Activated T-cell treated with anti-CD3 and anti-CD28 coated beads, Interleukin-2, amount 50 U/mL, for 24 hours (primary cell): ENCODE data around the gene CALN1.

Experiments
- DNase-seq: peaks from one replicate; pipeline ENCODE4 v3.0.0-alpha.2; 2020
- H3K27ac Mint-ChIP-seq: 2 replicates; pipeline ENCODE4 v1.8.0; 2020; ENCODE audit warnings: mild to moderate bottlenecking, mixed read lengths
- H3K27me3 Mint-ChIP-seq: 2 replicates; pipeline ENCODE4 v1.8.0; 2020; ENCODE audit warnings: mixed read lengths
- H3K36me3 Mint-ChIP-seq: 2 replicates; pipeline ENCODE4 v1.8.0; 2020; ENCODE audit warnings: low read depth, mixed read lengths
- H3K4me1 Mint-ChIP-seq: 2 replicates; pipeline ENCODE4 v1.8.0; 2020; ENCODE audit warnings: low read depth, mixed read lengths
- H3K4me3 Mint-ChIP-seq: 2 replicates; pipeline ENCODE4 v1.8.0; 2020; ENCODE audit warnings: mild to moderate bottlenecking, moderate library complexity, mixed read lengths
- H3K9me3 Mint-ChIP-seq: 2 replicates; pipeline ENCODE4 v1.8.0; 2020; ENCODE audit warnings: mixed read lengths

The CALN1 gene

DNA sequence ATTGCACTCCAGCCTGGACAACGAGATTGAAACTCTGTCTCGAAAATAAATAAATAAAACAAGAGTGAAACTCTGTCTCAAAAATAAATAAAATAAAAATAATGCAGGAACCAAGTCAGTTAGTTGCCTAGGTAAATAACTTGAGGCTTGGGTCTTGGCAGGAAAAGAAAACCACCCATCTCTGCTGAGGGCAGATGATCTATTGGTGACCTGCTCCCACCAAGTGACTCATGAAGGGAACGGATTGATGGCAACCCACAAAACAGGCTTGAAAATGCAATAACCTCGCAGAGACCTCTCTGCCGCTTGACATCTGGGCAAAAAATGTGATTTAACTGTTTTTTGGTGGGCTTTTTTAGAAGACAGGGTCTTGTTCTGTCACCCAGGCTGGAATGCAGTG is 86.6 kb downstream of the CALN1 start:
- Mint-ChIP-seq H3K27me3 (no peaks in the 10 kb centered on the region), H3K27ac (no peak overlapping the region), H3K36me3 (no peaks in the 10 kb centered on the region), H3K4me1 (no peaks in the 10 kb centered on the region), H3K9me3 (peaks cover 2% of the 10 kb centered on the region), H3K4me3 (no peak overlapping the region)
- DNase-seq, result no peak

DNA sequence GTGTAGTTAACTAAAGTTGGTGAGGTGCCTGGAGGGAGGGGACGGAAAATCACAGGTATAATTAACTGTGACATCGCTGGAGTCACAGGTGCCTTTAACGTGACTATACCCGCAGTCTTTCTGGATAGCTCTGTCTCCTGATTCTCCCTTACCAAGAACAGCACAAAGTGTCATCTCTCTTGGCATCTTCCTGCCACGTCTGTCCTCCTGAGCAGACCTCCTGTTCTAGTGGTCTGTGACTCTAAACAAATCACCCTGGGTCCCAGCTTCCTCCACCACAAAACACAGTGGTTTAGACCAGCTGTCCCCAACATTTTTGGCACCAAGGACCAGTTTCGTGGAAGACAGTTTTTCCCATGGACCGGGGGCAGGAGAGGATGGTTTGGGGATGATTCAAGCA is 90.5 kb downstream of the CALN1 start:
- H3K27me3 Mint-ChIP-seq, result no peaks in the 10 kb centered on the region
- DNase-seq, result no peak
- H3K9me3 Mint-ChIP-seq, result peaks cover 10% of the 10 kb centered on the region
- H3K36me3 Mint-ChIP-seq, result no peaks in the 10 kb centered on the region
- no peak overlapping the region for H3K4me3 Mint-ChIP-seq
- no peaks in the 10 kb centered on the region for H3K4me1 Mint-ChIP-seq
- no peak overlapping the region for H3K27ac Mint-ChIP-seq

DNA sequence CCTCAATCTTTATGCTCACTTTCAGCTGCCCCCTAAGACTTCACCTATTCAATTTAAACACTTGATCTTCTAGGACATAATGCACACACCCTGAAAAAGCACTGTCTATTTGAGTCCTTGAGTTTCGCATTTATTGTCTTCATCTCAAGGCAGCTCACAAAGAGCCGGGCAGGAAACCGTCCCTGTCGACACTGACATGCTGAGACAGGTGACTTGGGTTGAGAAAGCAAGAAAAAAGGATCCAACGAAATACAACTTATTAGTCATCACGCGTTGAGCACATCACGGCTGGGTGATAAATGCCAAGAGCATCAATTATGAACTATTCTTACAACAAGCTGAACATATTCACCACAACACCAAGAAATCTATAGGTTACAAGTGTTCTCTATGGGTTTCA is 91.1 kb downstream of the CALN1 start:
- no peaks in the 10 kb centered on the region for H3K36me3 Mint-ChIP-seq
- no peak overlapping the region for H3K4me3 Mint-ChIP-seq
- H3K4me1 Mint-ChIP-seq, result no peaks in the 10 kb centered on the region
- peaks cover 10% of the 10 kb centered on the region for H3K9me3 Mint-ChIP-seq
- H3K27ac Mint-ChIP-seq, result no peak overlapping the region
- no peaks in the 10 kb centered on the region for H3K27me3 Mint-ChIP-seq
- DNase-seq, result no peak

DNA sequence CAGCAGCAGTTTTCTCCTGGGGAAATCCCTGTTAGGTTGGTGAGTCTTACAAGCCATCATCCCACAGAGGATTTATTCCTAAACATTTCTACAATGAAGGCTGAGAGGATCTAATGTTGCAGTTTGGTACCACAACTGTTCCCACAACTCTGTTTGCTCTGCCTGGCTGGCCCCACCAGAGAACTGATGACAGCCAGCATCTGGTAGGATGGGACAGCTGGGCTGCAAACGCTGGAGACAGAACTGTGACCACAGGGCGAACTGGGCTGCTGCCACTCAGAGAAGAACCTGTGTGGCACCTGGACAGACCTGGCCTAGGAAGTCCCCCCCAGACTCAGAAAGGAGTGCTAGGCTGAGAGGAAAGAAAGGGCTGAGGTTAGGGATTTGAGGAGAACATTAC is 94.8 kb downstream of the CALN1 start:
- H3K36me3 Mint-ChIP-seq, result no peaks in the 10 kb centered on the region
- no peaks in the 10 kb centered on the region for H3K4me1 Mint-ChIP-seq
- DNase-seq, result no peak
- peaks cover 10% of the 10 kb centered on the region for H3K9me3 Mint-ChIP-seq
- no peak overlapping the region for H3K27ac Mint-ChIP-seq
- H3K4me3 Mint-ChIP-seq, result no peak overlapping the region
- no peaks in the 10 kb centered on the region for H3K27me3 Mint-ChIP-seq

DNA sequence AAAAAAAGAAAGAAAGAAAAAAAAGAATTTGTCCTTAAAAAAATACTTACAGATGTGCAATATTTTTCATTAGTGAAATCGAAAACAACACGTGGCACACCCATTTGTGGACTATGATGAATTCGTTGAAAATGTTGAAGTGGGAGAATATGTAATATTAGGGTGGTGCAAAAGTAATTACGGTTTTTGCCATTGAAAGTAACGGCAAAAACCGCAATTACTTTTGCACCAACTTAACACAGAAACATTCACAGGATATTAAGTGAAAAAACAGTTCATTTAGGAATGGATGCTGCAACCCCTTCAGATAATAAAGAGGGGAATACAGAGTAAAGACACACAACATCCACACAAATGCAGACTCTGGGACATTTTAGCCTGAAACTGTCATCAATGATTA is 96.0 kb downstream of the CALN1 start:
- no peaks in the 10 kb centered on the region for H3K4me1 Mint-ChIP-seq
- H3K27me3 Mint-ChIP-seq, result no peaks in the 10 kb centered on the region
- H3K27ac Mint-ChIP-seq, result no peak overlapping the region
- H3K4me3 Mint-ChIP-seq, result no peak overlapping the region
- no peaks in the 10 kb centered on the region for H3K36me3 Mint-ChIP-seq
- DNase-seq, result no peak
- peaks cover 10% of the 10 kb centered on the region for H3K9me3 Mint-ChIP-seq

DNA sequence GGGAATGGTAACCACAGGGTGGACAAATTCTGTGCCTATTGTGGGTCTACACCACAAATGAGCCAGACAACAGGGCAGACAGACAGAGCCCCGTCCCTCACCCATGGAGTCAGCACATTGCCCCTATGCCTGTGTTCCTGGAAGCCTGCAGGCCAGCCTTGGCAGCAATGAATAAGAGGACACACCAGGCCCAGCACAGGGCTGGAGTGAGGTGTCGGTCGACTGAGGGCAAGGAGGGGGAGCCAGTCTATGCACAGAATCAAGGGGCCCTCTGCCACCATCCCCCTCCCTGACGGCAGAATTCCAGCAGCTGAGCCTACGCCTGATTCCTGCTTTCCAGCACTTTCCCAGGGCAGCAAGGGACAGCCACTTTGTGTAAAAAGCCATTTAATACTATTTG is 98.2 kb downstream of the CALN1 start:
- H3K9me3 Mint-ChIP-seq, result peaks cover 3% of the 10 kb centered on the region
- no peaks in the 10 kb centered on the region for H3K36me3 Mint-ChIP-seq
- no peak overlapping the region for H3K4me3 Mint-ChIP-seq
- H3K4me1 Mint-ChIP-seq, result no peaks in the 10 kb centered on the region
- H3K27me3 Mint-ChIP-seq, result no peaks in the 10 kb centered on the region
- H3K27ac Mint-ChIP-seq, result no peak overlapping the region
- DNase-seq, result no peak

DNA sequence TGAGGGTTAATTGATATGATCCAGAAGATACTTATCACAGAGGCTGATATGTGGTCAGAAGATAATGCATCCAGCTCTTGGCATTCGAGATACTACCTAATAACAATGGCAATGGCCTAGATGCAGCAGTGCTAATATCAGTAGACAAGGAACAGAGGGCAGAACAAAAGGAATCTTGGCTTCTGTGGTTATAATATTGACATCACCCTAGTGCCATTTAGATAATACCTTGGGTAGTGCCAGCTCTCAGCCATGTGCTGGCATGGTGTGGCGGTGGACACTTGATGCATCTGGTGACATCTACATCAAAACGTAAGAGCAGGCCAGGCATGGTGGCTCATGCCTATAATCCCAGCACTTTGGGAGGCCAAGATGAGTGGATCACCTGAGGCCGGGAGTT is 101.8 kb downstream of the CALN1 start:
- no peak overlapping the region for H3K4me3 Mint-ChIP-seq
- no peak overlapping the region for H3K27ac Mint-ChIP-seq
- no peaks in the 10 kb centered on the region for H3K27me3 Mint-ChIP-seq

DNA sequence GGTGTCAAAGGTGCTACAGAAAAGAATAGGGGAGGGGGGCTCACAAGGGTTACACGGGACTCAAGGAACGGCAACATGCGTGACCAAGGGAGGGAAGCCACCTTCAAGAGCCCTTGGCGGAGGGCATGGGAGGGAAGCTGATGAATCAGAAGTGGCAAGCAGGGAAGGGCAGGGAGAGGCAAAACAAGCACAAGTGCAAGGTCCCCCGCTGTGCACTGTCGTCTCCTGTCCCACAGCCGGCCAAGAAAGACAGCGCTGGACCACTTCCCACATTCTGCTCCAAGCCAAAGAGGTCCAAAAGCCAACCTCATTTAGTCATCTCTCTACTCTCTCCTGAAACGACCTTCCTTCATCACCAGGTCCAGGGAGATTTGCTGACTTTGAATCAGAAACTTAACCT is 102.7 kb downstream of the CALN1 start:
- no peak for DNase-seq
- Mint-ChIP-seq H3K4me3 (no peak overlapping the region), H3K36me3 (no peaks in the 10 kb centered on the region), H3K4me1 (no peaks in the 10 kb centered on the region), H3K9me3 (no peaks in the 10 kb centered on the region), H3K27me3 (no peaks in the 10 kb centered on the region), H3K27ac (no peak overlapping the region)

More for the DNA sequence above, 101.8 kb downstream of the CALN1 start:
- H3K4me1 Mint-ChIP-seq, result no peaks in the 10 kb centered on the region
- no peak for DNase-seq
- H3K9me3 Mint-ChIP-seq, result no peaks in the 10 kb centered on the region
- H3K36me3 Mint-ChIP-seq, result no peaks in the 10 kb centered on the region

DNA sequence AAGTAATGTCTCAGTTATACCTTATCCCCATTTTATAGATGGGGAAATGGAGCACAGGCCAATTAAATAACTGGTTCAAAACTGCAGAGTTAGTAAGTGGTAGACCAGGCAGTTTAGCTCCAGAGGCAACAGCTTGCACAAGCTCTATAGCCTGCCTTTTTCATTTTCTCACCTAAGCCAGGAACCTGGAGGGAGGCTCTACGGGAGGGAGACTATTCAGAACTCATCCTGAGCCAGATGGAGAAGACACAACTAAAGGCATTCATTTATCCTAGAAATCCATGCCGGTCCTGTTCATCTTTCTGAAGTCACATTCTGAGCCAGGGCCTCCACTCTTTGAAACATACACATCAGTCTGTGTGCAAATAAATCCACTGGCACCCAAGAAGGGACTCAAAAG is 103.2 kb downstream of the CALN1 start:
- Mint-ChIP-seq H3K27ac (no peak overlapping the region), H3K4me3 (no peak overlapping the region), H3K9me3 (no peaks in the 10 kb centered on the region), H3K4me1 (no peaks in the 10 kb centered on the region), H3K27me3 (no peaks in the 10 kb centered on the region), H3K36me3 (no peaks in the 10 kb centered on the region)
- DNase-seq, result no peak

DNA sequence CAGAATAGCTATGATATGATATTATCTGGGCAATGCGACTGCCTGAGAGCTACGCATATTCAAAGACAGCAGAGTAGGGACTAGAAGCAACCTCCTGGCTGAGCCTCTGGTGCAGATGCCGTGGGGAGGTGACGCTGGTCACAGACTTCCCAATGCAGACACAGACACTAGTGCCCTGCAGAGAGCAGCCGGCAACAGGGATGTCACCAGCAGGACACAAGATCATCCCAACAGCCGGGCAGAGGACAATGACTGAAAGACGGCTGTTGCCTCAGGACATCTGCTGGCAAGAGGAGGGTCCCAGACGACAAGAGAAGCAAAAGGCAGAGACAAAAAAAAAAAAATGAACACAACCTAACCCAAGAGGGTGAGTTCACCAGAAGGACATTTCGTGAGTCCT is 104.6 kb downstream of the CALN1 start:
- no peaks in the 10 kb centered on the region for H3K4me1 Mint-ChIP-seq
- H3K27me3 Mint-ChIP-seq, result no peaks in the 10 kb centered on the region
- no peaks in the 10 kb centered on the region for H3K36me3 Mint-ChIP-seq
- H3K9me3 Mint-ChIP-seq, result no peaks in the 10 kb centered on the region
- no peak overlapping the region for H3K27ac Mint-ChIP-seq
- no peak overlapping the region for H3K4me3 Mint-ChIP-seq
- DNase-seq, result no peak

DNA sequence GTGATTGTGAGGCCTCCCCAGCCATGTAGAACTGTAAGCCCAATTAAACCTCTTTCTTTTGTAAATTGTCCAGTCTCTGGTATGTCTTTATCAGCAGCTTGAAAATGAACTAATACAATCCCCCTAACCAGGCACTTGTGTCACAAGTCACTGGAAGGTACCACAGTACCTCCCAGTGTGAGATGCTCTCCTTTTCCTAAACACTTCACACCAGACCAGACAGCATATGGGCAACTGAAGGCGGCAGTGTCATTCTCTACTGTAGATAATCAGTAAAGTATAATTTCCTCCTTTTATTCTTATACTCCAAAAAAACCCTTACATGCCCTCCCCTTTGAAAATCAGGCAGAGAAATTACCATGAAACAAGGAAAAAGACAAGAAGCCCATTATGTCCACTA is 113.2 kb downstream of the CALN1 start:
- no peak for DNase-seq
- Mint-ChIP-seq H3K36me3 (no peaks in the 10 kb centered on the region), H3K9me3 (no peaks in the 10 kb centered on the region), H3K4me3 (no peak overlapping the region), H3K4me1 (no peaks in the 10 kb centered on the region), H3K27me3 (no peaks in the 10 kb centered on the region), H3K27ac (no peak overlapping the region)

DNA sequence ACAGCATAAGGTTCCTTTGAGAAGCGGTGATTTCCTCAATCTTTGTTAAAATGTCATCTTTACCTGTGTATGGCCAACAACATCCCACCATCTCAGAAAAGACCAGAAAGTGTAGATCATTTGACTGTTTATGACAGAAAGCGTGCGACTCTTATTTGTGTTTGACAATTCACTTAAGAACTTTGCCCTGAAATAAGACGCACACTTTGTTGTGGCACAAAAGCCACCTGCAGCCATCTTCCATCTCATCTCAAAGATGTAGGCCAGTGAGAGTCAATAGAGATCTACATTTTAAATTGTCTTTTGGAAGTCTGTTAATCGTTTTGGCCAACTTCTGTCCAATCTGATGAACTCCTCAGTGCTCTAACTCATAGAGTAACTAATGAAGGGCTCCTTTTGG is 114.0 kb downstream of the CALN1 start:
- Mint-ChIP-seq H3K4me1 (no peaks in the 10 kb centered on the region), H3K36me3 (no peaks in the 10 kb centered on the region), H3K4me3 (no peak overlapping the region), H3K27ac (no peak overlapping the region), H3K9me3 (no peaks in the 10 kb centered on the region), H3K27me3 (no peaks in the 10 kb centered on the region)
- no peak for DNase-seq

DNA sequence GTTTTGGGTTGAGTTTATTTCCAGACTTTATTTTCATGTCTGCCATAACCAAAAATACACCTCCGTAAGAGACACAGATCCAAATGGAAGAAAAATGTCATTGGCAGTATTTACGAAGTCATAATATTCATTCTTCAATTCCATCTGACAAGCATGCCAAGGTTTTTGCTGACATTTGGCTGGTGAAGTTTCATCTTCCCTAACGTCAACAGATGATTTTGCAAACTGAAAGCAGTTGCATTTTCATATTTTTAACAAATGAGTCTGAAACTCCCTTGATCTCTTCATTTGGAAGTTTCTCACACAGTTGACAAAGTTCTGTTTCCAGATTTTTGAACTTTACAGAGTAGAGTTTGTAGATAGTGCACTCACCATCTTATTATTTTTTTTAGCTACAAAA is 114.5 kb downstream of the CALN1 start:
- Mint-ChIP-seq H3K27me3 (no peaks in the 10 kb centered on the region), H3K4me3 (no peak overlapping the region)

DNA sequence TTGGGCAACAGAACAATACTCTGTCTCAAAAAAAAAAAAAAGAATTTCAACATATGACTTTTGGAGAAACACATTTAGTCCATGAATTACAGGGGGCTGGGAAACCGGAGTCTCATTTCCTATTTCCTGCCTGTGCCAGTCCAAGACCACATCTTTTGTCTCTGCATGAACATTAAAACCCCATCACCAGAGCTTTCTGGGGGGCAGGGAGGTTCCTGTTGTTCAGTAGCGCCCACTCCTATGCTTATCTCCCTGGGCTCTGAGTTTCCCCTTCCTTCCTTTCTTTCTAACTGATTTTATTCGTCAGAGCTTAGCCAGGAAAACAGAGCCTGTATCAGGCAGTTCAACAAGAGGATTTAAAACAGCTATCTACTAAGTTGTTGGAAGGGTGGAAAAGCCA is 119.3 kb downstream of the CALN1 start:
- no peaks in the 10 kb centered on the region for H3K9me3 Mint-ChIP-seq
- no peaks in the 10 kb centered on the region for H3K36me3 Mint-ChIP-seq
- H3K27me3 Mint-ChIP-seq, result no peaks in the 10 kb centered on the region
- no peak for DNase-seq
- H3K4me1 Mint-ChIP-seq, result no peaks in the 10 kb centered on the region
- no peak overlapping the region for H3K4me3 Mint-ChIP-seq
- no peak overlapping the region for H3K27ac Mint-ChIP-seq

More for the DNA sequence above, 114.5 kb downstream of the CALN1 start:
- Mint-ChIP-seq H3K27ac (no peak overlapping the region), H3K9me3 (no peaks in the 10 kb centered on the region), H3K4me1 (no peaks in the 10 kb centered on the region), H3K36me3 (no peaks in the 10 kb centered on the region)
- no peak for DNase-seq

DNA sequence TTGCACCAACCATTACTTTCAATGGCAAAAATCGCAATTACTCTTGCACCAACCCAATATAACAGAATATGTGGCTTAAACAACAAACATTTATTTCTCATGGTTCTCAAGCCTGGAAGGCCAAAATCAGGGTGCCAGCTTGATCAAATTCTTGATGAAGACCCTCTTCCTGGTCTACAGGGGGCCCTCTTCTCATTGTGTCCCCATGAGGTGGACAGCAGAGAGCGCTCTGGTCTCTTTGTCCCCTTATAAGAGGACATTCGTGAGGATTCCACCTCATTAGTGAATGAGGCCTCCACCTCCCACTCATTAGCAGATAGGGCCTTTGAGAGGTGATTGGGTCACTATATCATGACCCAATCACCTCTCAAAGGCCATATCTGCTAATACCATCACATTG is 120.0 kb downstream of the CALN1 start:
- DNase-seq, result no peak
- no peak overlapping the region for H3K27ac Mint-ChIP-seq

DNA sequence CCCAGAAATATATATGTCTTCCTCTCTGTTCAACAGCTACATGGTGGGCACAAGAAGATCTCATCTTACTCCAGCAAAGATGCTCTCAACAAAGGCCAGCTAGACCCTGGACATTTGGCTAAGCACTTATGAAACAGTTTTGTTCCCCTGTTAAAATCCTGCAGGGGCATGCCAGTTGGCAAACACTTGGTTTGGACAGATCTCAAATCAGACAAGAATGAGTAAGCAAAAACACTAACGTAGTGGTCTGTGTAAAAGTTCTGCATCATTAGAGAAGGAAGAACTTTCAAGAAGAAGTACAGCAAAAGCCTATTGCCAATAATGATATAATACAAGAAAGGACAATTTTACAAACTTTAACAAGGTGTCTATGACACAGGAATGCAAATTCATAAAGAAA is 125.6 kb downstream of the CALN1 start:
- no peaks in the 10 kb centered on the region for H3K36me3 Mint-ChIP-seq
- no peak overlapping the region for H3K27ac Mint-ChIP-seq
- no peaks in the 10 kb centered on the region for H3K4me1 Mint-ChIP-seq

More for the DNA sequence above, 120.0 kb downstream of the CALN1 start:
- Mint-ChIP-seq H3K9me3 (no peaks in the 10 kb centered on the region), H3K4me1 (no peaks in the 10 kb centered on the region), H3K4me3 (no peak overlapping the region), H3K27me3 (no peaks in the 10 kb centered on the region), H3K36me3 (no peaks in the 10 kb centered on the region)

More for the DNA sequence above, 125.6 kb downstream of the CALN1 start:
- Mint-ChIP-seq H3K27me3 (no peaks in the 10 kb centered on the region), H3K9me3 (peaks cover 2% of the 10 kb centered on the region), H3K4me3 (no peak overlapping the region)
- DNase-seq, result no peak
